HG03565 (cell line): ENCODE data around the gene CMKLR1.

ENCODE experiments used
- ATAC-seq: cut with Tn5 transposase; IDR thresholded peaks from one replicate; pipeline ENCODE4 v1.9.1; 2021; ENCODE audit warnings: mild to moderate bottlenecking, moderate library complexity; ENCODE audit not compliant: unreplicated experiment

Gene CMKLR1

DNA sequence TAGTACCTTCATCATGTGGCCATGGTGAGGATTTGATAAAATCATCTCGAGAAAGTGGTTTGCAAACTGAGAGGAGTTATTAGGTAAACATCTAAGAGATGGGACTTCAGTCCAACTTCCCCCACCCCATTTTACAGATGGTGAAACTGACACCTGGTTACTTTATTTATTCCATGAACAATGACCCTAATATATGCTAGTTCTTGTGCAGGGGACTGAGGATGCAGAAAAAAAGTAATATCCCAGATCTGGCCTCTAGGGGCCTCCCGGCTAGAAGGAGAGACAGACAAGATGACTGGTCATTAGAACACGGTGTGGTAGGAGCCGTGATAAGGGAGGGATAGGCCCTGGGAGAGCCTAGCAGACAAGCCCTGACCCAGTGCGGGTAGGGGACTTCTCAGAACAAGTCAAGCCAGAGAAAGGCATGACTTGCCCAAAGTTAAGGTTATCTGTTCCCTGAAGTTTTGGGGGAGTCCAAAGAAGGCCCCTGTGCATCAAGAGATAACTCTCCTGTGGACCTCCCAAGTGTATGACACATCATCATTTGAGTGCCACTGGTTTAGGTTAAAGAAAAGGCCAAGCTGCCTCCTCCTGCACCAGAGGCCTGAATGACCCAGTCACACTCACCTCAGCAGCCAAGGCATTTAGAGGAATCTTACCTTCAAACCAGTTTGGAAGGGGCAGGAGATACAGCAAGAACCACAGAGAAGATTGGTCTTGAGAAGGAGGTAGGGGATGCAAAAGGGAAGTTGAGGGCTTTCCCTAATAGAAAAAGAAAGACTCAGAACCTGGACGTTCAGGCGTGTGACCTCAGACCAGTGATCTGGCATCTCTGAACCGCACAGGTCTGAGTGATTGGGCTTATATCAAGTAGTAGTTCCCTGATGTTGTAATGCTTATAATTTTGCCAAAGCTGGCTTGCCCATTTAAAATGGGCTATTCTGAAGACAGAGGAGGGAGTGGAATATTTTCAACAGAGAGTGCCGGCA lies 1.6 kb downstream of the CMKLR1 start:
- ATAC-seq, result no peak

DNA sequence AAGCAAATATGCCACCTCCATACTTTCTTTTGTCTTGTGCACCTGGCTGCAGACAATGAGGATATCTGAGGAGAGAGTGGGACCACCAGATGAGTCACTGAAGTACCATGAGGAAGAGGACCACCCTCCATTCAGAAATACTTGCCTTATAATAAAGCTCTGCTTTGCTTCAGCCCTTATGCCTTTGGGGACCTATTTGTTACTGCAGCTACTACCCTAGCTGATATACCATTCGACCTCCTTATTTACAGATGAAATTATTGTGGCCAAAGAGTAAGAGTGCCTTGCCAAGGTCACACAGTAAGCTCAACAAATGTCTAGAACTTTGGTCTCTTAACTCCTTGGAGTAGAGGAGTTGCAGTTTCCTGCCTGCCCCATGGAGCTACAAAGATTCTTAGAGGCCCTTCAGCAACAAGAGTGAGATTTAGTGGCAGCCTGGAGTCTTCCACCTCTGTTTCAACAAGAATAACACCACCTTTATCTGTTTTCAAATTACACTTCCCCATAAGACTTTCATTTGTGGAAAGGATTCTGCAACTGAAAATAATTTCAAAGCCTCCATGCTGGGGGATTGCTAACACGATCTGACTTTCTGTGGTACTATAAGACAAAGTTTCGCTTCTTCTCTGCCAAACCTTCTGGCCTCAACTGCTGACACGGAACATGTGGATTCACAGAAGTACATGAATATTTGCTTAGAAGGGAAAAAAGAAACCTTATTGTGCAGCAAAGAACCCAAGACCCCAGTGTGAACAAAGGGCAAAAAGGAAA lies 3.6 kb downstream of the CMKLR1 start:
- ATAC-seq, result no peak

DNA sequence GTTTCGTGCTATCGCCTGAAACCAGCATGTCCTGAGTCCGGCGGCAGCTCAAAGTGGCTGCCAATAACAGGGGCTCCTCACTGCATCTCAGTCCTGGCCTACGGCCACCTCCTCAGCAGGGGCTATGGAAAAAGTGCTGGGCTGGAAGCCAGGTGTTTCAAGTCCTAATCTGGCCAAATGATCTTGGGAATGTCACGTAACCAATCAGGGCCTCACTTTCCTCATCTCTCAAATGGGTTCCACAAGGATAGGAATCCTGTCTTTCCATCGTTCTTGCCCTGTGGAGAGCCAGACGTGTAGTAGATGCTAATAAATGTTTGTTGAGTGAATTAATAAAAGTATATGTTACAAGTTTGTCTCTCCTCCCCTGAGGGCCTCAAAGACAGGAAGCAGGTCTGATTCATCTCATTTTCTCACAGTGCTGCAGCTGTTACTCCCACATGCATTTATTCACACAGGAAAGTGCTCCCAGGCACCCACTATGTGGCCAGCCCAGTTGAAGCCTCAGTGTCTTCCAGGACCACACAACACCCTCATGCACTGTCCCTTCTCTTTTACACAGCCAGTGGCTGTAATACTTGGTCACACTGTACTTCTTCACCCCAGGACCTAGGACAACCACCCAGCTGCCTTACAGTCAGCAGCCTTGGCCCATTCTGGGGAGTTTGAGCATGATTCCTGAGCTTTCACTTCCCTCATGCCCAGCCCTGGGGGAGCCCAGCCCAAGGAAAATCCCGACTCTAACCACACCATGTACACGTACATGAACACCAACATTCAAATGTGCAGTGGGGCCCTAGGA lies 5.0 kb downstream of the CMKLR1 start:
- no peak for ATAC-seq

DNA sequence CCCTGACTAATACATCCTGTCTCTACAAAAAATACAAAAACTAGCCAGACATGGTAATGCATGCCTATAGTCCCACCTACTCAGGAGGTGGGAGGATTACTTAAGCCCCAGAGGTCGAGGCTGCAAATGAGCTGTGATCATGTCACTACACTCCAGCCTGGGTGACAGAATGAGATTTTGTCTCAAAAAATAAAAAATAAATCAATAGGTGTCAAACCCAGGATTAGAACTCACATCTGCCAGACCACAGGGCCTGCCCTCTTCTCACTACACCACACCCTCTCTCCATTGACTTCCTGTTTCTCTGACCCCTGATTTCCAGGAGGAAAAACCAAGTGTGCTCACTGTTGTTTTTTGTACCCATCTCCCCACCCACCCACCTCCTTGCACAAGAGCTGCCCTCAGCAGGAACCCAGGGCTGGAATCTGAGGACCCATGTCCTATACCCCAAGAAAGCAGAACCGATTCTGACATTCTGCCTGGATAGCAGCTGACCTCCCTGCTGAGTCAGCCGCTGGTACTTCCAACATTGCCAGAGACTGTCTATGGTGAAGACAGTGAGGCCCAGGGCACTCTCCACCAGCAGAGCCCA lies 6.2 kb downstream of the CMKLR1 start:
- ATAC-seq, result no peak

DNA sequence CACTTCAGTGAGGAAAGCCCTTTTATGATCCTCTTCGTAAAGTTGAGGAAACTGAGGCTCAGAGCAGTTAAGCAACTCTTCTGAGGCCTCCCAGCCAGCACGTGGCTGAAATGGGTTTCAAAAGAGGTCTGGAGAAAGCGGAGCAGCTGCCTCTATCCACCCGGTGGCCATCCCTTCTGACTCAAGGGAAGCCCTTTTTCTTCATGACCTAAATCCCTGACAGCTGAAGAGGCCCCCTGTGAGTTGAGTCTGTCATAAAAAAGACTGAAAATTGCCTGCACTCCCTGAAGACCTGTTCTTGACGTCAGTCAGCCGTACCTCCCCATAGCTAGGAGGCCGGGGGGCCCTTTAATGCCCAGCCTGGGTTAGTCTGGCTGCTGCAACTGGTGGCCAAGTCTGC lies 10.7 kb downstream of the CMKLR1 start:
- no peak for ATAC-seq

DNA sequence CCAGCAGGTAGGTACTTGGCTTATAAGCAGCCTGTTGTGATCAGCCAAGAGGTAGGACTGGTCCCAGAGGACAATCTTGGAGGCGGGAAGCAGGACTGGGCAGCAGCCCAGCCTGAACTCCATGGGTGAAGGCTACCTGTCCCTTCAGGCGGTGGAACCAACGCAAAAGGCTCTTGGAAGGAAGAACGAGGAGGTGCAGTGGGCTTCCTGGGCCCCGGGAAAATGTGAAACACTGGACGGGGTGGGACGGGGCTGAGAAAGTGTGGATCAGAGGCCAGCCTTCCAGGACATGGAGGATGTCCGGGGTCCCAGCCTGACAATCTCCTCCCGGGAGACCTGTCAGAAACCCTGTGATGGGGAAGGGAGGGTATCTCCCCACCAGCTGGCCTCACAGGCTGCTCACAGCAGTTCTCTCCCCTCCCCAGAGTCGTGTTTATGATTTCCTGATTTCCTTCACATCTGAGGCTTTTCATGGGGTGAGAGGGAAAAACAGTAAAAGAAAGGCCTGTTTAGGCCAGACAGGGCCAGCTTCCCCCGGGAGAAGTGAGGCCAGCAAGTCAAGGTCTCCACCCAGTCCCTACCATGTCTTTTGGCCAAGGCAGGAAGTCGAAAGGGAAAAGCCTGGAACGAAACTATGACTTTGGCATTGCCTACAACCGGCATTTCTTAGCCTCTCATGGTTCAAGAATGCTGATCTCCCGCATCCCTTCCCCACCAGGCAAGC lies 11.3 kb downstream of the CMKLR1 start:
- no peak for ATAC-seq

DNA sequence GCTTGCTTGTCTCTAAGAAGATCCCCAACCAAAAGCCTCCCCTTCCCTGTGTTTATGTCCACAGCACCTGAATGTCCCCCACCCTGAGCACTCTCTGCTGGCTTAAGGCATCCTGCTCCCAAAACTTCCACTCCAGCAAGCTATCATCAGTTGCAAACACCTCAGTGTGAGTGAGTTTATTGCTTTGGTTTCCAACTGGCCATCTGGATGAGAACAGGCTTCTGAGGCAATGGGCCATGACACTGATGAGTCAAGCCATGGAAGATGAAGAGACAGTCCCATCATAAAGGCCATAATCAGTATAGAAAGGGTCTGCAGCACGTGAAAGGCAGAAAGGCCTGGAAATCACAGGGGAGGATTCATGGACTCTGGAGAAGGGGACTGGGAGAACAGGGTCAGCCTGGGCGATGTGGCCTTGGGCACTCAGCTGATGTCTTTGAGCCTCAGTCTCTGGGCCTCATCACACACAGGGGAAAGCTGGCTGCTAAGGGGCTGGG lies 12.8 kb downstream of the CMKLR1 start:
- no peak for ATAC-seq

DNA sequence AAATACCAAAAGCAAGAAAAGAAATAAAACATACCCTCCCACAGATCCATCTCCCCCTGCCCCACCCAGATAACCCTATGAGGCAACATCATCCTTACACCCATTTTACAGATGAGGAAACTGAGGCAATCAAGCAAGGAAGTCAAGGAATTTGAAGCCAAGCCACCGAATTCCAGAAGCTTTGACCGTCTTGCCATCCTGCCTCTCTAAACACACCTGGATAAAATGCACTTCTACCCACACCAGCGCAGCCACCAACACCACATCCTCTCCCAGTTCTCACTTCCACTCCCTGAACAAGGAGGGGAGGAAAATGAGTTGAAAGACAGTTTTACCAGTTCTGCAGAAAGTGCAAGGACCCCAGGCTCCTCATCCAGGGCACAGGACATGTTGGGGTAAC lies 13.6 kb downstream of the CMKLR1 start:
- no peak for ATAC-seq

DNA sequence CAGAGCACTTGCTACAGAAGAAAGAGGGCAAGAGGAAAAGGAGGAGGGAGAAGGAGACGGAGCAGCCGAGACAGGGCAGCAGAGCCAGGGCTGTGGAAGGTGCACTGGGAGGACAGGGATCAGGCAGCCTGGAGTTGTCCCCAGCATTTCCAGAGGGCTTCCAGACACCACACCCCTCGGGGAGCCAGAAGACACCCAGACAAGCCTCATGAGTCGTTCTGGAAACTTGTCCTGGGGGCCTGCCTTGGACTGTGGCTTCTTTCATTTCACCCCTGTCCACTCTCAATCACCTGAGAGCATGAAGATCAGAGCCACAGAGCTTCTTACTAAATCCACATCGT lies 14.1 kb downstream of the CMKLR1 start:
- no peak for ATAC-seq

DNA sequence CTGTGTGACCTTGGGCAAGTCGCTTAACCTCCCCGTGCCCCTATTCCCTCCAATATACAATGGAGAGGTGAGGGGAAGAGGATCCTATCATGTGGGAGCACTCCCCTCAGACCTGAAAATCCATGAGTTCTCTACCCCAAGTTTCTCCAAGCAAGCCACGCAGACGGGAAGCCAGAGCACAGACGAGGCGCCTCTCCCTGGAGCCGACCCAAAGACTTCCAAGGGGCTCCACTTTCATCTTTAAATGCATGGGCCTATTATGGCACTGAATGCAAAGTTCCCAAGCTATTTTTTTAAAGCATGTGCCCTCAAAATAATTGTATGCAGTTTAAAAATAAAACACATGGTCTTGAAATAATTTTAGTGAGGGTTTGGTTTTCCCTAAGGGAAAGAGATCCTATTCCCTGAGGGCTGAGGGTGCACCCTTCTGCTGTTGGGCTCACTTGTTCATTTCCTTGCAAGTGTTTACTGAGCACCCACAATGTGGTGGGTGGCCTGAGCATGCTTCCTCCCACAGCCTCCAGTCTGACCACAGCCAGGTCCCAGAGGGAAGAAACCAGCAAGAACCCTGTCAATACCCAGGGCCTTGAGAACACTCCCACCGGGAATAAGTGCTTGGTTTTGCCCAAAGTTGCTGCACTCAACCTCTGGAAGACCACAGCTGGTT lies 14.6 kb downstream of the CMKLR1 start:
- no peak for ATAC-seq

DNA sequence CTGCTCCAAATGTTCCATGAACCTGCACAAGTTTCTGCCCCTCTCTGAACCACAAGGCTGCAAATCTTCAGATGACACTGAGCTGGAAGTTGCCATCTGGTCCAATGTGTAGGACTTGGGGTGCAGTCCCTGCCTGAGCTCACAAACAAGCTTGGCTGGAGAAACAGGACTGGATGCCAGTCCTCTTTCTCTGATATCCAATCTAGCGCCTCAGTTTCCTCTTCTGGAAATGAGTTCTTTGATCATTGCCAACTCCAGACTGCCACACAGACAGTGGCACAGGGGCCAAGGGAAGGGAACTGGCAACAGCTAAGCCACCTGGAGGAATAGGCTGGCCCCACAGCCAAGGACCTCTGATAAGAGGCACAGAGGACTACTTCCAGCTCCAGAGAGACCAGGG lies 15.5 kb downstream of the CMKLR1 start:
- no peak for ATAC-seq

DNA sequence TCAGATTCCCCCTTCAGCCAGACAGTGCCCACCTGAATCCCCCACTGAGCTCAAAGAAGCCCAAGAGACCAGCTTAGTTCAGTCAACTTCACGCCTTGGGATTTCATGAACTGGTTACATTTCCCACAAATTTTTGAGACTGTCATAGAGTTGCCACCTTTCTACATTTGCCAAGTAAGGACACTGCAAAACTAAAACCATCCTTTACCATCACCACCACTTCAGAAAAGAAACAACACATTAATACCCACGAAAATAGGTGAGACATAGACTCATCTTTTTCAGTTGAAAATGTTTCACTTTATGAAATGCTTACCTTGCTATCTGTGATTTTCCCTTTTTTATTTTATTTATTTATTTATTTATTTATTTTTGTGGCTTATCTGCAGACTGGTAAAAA lies 16.1 kb downstream of the CMKLR1 start:
- ATAC-seq, result no peak

DNA sequence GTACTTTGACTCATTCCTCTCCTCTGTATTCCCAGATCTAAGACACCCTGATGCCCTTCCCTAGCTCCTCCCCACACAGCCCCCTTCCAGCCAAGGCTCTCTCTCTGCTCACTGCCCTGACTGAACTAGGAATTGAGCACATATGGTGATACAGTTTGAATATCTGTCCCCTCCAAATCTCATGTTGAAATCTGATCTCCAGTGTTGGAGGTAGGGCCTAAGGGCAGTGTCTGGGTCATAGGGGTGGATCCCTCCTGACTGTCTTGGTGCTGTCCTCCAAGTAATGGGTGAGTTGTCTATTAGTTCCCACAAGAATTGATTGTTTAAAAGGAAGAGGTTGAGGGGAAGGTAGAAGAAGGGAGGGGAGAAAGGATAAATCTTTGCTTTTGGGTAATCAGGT lies 17.4 kb downstream of the CMKLR1 start:
- no peak for ATAC-seq

DNA sequence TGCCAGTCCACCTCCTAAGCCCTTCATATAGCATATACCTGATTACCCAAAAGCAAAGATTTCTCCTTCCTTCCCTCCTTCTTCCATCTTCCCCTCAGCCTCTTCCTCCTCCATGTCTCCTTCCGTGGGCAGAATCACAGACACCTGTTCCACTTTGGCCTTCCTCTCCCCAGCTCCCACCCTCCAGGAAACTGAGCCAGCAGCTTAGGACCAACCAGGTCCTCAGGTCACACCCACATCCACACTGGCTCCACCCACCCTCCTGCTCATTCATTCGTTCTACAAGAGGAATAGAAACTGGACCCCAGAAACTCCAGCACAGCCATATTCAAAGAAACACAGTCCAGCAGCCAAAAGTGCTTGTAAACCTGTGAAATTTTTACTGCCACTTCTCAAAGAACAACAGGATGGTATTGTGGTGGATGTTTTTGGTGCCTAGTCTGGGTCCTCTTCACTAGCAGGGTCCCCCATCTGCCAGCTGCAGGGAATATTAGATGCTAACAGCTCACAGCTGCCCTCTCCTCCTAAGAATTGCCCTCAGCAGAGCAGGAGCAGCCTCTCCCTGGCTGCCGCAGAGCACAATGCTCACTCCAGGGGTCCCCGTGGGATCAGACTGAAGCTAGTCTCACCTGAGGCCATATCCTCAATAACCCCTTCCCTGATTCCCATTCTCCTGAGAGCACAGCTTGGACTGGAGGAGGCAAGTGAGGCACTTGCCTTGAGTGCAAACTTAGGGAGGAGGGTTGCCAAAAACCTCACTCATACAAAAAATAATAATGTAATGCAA lies 18.4 kb downstream of the CMKLR1 start:
- ATAC-seq, result peak; percentile 48

DNA sequence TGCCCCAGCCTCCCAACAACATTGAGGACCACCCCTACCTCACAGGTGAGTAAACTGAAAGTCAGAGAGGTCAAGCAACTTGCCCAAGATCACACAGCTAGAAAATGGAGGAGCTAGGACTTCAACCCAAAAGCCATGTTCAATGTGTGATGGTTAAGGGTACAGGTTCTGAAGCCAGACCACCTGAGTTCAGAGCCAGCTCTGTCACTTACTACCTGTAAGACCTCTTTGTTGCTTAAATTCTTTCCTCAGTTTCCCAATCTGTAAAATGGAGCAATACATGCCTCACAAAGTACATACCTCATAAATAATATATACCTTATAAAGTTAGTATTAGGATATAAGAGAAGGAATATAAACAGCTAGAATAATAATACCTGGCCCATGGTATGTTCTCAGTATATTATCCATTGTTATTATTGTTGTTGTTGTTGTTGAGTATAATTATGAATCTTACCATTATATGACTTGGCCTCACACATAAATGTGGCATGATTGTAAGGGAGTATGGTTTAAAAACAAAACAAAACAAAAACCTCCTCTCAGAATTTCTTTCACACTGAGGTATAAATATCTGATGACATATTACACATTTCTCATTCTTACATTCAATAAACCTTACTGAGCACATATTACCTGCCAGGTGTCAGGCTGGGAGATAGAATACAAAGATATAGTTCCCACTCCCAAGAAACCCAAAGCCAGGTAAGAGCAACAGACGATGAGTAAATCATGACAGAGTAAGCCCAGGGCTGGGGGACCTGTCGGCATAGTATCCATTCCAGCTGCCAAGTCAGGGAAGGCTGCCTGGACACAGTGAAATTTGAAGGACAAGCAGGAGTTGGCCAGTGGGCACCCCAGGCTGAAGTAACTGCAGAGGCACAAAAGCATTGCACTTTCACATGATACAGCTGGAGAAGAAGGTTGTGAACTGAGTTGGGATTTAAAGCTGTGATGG lies 19.6 kb downstream of the CMKLR1 start:
- ATAC-seq, result no peak

DNA sequence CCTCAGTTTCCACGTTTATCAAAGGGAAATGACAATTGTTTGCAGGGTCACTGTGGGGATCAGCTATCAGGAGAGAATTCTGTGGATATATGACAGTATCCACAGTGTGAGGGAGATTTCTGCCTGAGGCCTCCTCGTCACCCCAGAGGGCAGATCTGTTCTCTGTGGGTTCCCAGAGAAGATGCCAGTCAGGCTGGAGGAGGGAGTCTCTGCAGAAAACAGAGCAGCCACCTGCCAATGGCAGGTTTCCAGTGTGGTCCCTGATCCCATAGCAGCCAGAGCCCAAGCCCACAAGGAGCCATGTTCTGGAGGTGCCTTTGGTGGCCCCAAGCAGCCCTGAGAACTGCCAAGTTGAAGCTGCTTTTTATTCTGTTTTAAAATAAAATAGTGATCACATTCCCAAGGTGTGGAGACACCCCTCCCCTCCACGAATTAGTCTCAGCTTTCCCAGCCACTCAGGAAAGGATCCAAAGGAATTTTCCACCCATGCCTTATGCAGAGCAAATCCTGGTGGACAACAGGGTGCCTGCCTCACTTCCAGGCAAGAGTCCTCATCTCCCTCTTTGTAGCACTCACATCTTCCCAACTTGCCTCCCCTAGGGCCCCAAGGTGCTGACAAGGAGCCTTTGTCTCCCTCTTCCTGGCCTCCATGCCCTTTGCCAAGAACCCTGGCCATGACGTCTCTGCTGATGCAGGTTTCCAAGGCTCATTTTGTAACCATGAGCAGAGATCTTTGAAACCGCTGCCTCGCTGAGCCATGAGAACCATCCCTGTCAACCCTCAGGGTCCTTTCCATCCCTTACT lies 20.4 kb downstream of the CMKLR1 start:
- ATAC-seq, result no peak
